OCI-LY7 (cell line): ENCODE data around the gene APBB1IP. TPM values are rescaled to one million over a fixed set of nuclear protein-coding genes. Genes with fewer than 3 reads are reported as not detected.

Source experiments
- BruUV-seq: library from RNA; stranded (reverse); fragments of 400-500 nt; replicated peaks from 2 replicates; lab custom pipeline; 2021; lab: Mats Ljungman, UMichigan
- CTCF ChIA-PET: fragments of 300-600 bp; sonication (Branson Sonifier 250); formaldehyde crosslinking; loops from one replicate; lab custom pipeline; 2022; ENCODE audit warnings: antibody characterized with exemption; ENCODE audit not compliant: unreplicated experiment; lab: Charles Lee
- POLR2A ChIA-PET: fragments of 300-600 bp; sonication (Branson Sonifier 250); formaldehyde crosslinking; loops from one replicate; lab custom pipeline; 2022; ENCODE audit warnings: antibody characterized with exemption; lab: Charles Lee
- DNase-seq: peaks from one replicate; pipeline ENCODE4 v3.0.0-alpha.2; 2015; ENCODE audit warnings: low spot score
- H2AFZ ChIP-seq: fragments of 200-600 bp; sonication (generic), shearing (Covaris generic); 2 replicates; pipeline ENCODE4 v1.6.1; 2014; ENCODE audit warnings: mild to moderate bottlenecking, antibody characterized with exemption, low read length, moderate library complexity
- H3K27ac ChIP-seq: fragments of 200-600 bp; sonication (generic); 2 replicates; pipeline ENCODE4 v1.5.1; 2014; ENCODE audit warnings: mixed run types, low read depth, mild to moderate bottlenecking, moderate library complexity, low read length, inconsistent platforms; ENCODE audit not compliant: poor library complexity, severe bottlenecking
- H3K36me3 ChIP-seq: fragments of 200-600 bp; sonication (generic); 2 replicates; pipeline ENCODE4 v1.6.1; 2014; ENCODE audit warnings: mild to moderate bottlenecking, antibody characterized with exemption, low read length, moderate library complexity, mixed read lengths; ENCODE audit not compliant: insufficient read depth
- H3K4me1 ChIP-seq: fragments of 200-600 bp; sonication (generic); 2 replicates; pipeline ENCODE4 v1.5.1; 2014; ENCODE audit warnings: mild to moderate bottlenecking, low read length; ENCODE audit not compliant: insufficient read depth, poor library complexity, severe bottlenecking
- H3K4me2 ChIP-seq: fragments of 200-600 bp; sonication (generic); 2 replicates; pipeline ENCODE4 v1.6.1; 2014; ENCODE audit warnings: mild to moderate bottlenecking, low read length
- H3K4me3 ChIP-seq: fragments of 200-600 bp; sonication (generic); 2 replicates; pipeline ENCODE4 v1.5.1; 2014; ENCODE audit warnings: mild to moderate bottlenecking, low read depth, low read length; ENCODE audit not compliant: poor library complexity, severe bottlenecking
- H3K79me2 ChIP-seq: fragments of 200-600 bp; sonication (generic); 2 replicates; pipeline ENCODE4 v1.6.1; 2016; ENCODE audit warnings: low read depth, mild to moderate bottlenecking, low read length, moderate library complexity, mixed read lengths; ENCODE audit not compliant: insufficient read depth
- H3K9me2 ChIP-seq: fragments of 200-600 bp; sonication (generic); 2 replicates; pipeline ENCODE4 v1.6.1; 2016; ENCODE audit warnings: mild to moderate bottlenecking, low read length, mixed read lengths; ENCODE audit not compliant: insufficient read depth
- H3K9me3 ChIP-seq: fragments of 200-600 bp; sonication (generic); 2 replicates; pipeline ENCODE4 v1.6.1; 2014; ENCODE audit warnings: mild to moderate bottlenecking, mixed run types, low read length, mixed read lengths
- H4K20me1 ChIP-seq: fragments of 200-600 bp; sonication (generic); 2 replicates; pipeline ENCODE4 v1.6.1; 2014; ENCODE audit warnings: mild to moderate bottlenecking, antibody characterized with exemption, low read length, moderate library complexity, mixed read lengths; ENCODE audit not compliant: insufficient read depth
- CTCF ChIP-seq: fragments of 200-600 bp; sonication (generic); conservative IDR thresholded peaks from 2 replicates; pipeline ENCODE4 v1.5.1; 2014; ENCODE audit warnings: mild to moderate bottlenecking, antibody characterized with exemption, low read length, moderate library complexity, mixed read lengths
- EZH2phosphoT487 ChIP-seq: fragments of 200-600 bp; sonication (generic); IDR thresholded peaks from 2 replicates; pipeline ENCODE4 v1.6.1; 2018; ENCODE audit warnings: low read depth, borderline replicate concordance, mild to moderate bottlenecking, mixed run types, antibody characterized with exemption, low read length, moderate library complexity, mixed read lengths
- intact Hi-C: fragments of 100-400 bp; cut with micrococcal nuclease; formaldehyde crosslinking; loops from one replicate; pipeline ENCODE4 v1.10.0; 2022; ENCODE audit not compliant: unreplicated experiment
- total RNA-seq, 2 experiments: library from RNA; depleted of rRNA in 1 of 2; stranded (reverse); fragments of >200 nt in 1 of 2; shearing (Covaris generic) in 1 of 2; gene quantifications; 2 replicates each; pipeline ENCODE4 v1.2.3, GENCODE V29; 2014 to 2022

APBB1IP gene
- total RNA-seq, 2 experiments from 2014 or later = 65.8 to 167 TPM

DNA sequence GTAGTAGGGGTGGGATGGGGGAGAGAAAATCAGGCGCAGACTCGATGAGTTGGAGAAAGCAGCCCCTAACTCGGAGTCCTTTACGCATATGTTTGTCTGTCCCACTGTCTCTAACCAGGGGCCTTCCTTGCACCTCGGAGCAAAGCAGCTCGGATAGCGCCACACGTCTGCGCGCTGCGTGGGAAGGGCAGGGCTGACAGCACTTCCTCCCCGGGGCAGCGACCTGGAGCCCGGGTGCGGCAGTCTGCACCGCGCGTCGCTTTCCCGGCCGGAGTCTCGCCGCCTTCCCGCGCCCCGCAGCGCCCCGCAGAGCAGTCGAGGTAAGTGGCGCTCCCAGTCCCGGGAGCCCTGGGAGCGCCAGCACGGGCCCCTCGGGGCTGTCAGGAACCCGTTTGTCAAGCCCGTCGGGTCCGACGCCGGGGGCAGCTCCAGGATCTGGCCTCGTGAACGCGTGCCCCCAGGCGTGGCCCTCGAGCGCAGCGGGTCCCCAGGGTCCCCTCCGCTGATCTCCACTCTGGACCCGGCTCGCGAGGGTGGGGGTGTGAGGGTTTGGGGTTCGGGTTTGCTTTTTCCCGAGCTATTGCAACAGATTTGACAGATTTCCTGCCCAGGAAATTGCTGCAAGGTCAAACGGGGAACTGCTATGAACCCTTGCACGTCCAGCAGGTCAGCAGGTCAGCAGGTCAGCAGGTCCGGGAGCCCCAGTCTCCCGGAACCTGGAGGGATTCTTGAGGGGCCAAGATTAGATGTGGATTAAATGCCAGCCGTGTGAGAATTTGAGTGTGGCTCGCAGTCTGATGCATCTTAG, 597 bp downstream of the APBB1IP start:
- ChIA-PET POLR2A (interaction anchor here (1.0 to 3.8 kb wide), 4 partner anchors 11 to 45 kb away, joined by 3 to 26 read pairs (median 6); no protein-coding TSS in a partner anchor), CTCF (interaction anchor here (1.0 kb wide), 1 partner anchor 37 kb away, joined by 3 read pairs; no protein-coding TSS in a partner anchor)
- intact Hi-C loops = loop anchor here (1.0 to 5.0 kb wide), 8 partner anchors 11 to 804 kb away; partner anchors contain the start of gene ACBD5
- DNase-seq = peak; percentile 79
- peaks cover 74% of the 10 kb centered on the region for H3K79me2 ChIP-seq
- H3K36me3 ChIP-seq = peaks cover 51% of the 10 kb centered on the region
- H3K9me3 ChIP-seq = 0 out of 2 replicates have a peak, but pooled peaks cover 3% of the 10 kb centered on the region
- TF ChIP-seq EZH2phosphoT487 = no peak
- TF ChIP-seq CTCF = no peak
- H3K9me2 ChIP-seq = no peaks in the 10 kb centered on the region
- H3K27ac ChIP-seq = peak overlapping the region; percentile 92
- BruUV-seq = no TSS peak
- H3K4me2 ChIP-seq = peak overlapping the region; percentile 77
- no peak overlapping the region for H2AFZ ChIP-seq
- peak overlapping the region; percentile 93 for H3K4me3 ChIP-seq
- peaks cover 48% of the 10 kb centered on the region for H3K4me1 ChIP-seq
- H4K20me1 ChIP-seq = no peaks in the 10 kb centered on the region

DNA sequence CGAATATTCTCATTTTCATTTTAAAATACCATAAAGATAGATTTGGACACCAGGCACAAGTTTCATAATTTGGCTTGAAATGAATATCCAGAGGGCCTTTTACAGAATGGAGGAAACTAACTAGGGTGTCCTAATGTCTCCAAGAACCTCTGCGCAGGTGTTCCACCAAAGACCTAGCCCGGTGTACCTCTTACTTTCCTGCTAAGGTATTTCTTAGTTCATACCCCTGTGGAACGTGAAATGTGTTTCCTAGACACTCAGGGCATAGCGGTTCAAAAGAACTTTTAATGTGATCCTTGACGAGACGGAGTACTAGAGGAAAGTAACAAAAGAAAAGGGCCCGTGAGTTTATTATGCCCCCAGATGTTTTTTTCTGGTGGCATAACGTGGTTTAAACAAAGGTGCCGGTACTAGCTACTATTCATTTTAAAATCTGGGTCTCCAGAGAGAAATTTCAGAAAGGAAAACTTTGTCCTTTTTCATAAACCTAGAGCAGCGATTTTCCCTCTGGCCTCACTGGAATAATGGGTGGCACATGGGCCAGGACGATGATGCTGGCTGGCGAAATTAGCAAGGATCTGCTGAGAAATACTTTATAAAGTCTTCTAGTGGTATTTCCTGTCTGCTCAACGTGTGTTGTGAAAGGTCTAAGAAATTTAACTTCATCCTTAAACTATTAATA, 1.4 kb downstream of the APBB1IP start:
- Histone ChIP-seq H3K4me3 (peak overlapping the region; percentile 93), H4K20me1 (no peaks in the 10 kb centered on the region), H3K9me3 (0 out of 2 replicates have a peak, but pooled peaks cover 6% of the 10 kb centered on the region), H3K27ac (peak overlapping the region; percentile 92), H3K4me1 (peaks cover 55% of the 10 kb centered on the region), H2AFZ (no peak overlapping the region), H3K4me2 (peak overlapping the region; percentile 77), H3K9me2 (no peaks in the 10 kb centered on the region), H3K36me3 (peaks cover 59% of the 10 kb centered on the region), H3K79me2 (peaks cover 82% of the 10 kb centered on the region)
- intact Hi-C loops = loop anchor here (1.0 to 5.0 kb wide), 5 partner anchors 10 to 803 kb away; partner anchors contain the start of gene ACBD5
- DNase-seq = peak; percentile 61
- POLR2A ChIA-PET = interaction anchor here (1.0 to 3.8 kb wide), 5 partner anchors 10 to 44 kb away, joined by 3 to 26 read pairs (median 6); no protein-coding TSS in a partner anchor
- TF ChIP-seq EZH2phosphoT487 (no peak), CTCF (no peak; the same call in 1 of the 2 replicates)
- CTCF ChIA-PET = no interaction called here
- TSS peak; percentile 60 for BruUV-seq
